DND-41 (cell line): ENCODE data around the gene ELAVL2.

Experiments
- ATAC-seq: fragments of 200-7000 bp; cut with Tn5 transposase; 3 replicates; pipeline ENCODE4 v1.9.1; 2021; ENCODE audit warnings: low read depth; ENCODE audit not compliant: insufficient read depth
- DNase-seq: peaks from one replicate; pipeline ENCODE4 v3.0.0-alpha.2; 2020
- H2AFZ ChIP-seq: 2 replicates; pipeline ENCODE4 v1.6.0; 2012; ENCODE audit warnings: low read depth, low read length
- H3K27ac ChIP-seq: 2 replicates; pipeline ENCODE4 v1.5.1; 2012; ENCODE audit warnings: low read length, inconsistent platforms
- H3K27me3 ChIP-seq: fragments of 200-600 bp; sonication (generic); 2 replicates; pipeline ENCODE4 v1.6.0; 2012; ENCODE audit warnings: low read length, mild to moderate bottlenecking, inconsistent platforms; ENCODE audit not compliant: insufficient read depth, poor library complexity
- H3K36me3 ChIP-seq: 2 replicates; pipeline ENCODE4 v1.5.1; 2012; ENCODE audit warnings: low read length, inconsistent platforms; ENCODE audit not compliant: insufficient read depth
- H3K4me1 ChIP-seq: 2 replicates; pipeline ENCODE4 v1.5.1; 2012; ENCODE audit warnings: mild to moderate bottlenecking, low read length; ENCODE audit not compliant: insufficient read depth
- H3K4me2 ChIP-seq: 2 replicates; pipeline ENCODE4 v1.6.0; 2012; ENCODE audit warnings: mild to moderate bottlenecking, moderate library complexity, low read length, inconsistent platforms; ENCODE audit not compliant: insufficient read depth
- H3K4me3 ChIP-seq, 2 experiments: fragments of 200-600 bp in 1 of 2; shearing (Covaris generic) in 1 of 2; 2 replicates each; pipeline ENCODE4 v1.5.1; 2012 to 2016; ENCODE audit warnings: inconsistent platforms in 2 of 2, low read length in 2 of 2, mild to moderate bottlenecking in 2 of 2, low read depth in 1 of 2, moderate library complexity in 1 of 2
- H3K79me2 ChIP-seq: 2 replicates; pipeline ENCODE4 v1.6.0; 2012; ENCODE audit warnings: low read length, inconsistent platforms; ENCODE audit not compliant: insufficient read depth
- H3K9ac ChIP-seq: 2 replicates; pipeline ENCODE4 v1.6.0; 2012; ENCODE audit warnings: low read depth, mild to moderate bottlenecking, inconsistent platforms, low read length, moderate library complexity
- H3K9me3 ChIP-seq: 2 replicates; pipeline ENCODE4 v1.5.1; 2012; ENCODE audit warnings: low read length, moderate library complexity, mild to moderate bottlenecking, inconsistent platforms; ENCODE audit not compliant: insufficient read depth, severe bottlenecking
- H4K20me1 ChIP-seq: 2 replicates; pipeline ENCODE4 v1.6.0; 2012; ENCODE audit warnings: low read length; ENCODE audit not compliant: insufficient read depth
- CTCF ChIP-seq: IDR thresholded peaks from 2 replicates; pipeline ENCODE4 v1.5.1; 2012; ENCODE audit warnings: borderline replicate concordance, low read length, moderate library complexity, mild to moderate bottlenecking; ENCODE audit not compliant: poor library complexity, severe bottlenecking; ENCODE audit errors: extremely low read depth
- EZH2 ChIP-seq: IDR thresholded peaks from 3 replicates; pipeline ENCODE4 v1.6.1; 2012; ENCODE audit warnings: borderline replicate concordance, low read depth, mild to moderate bottlenecking, moderate library complexity, low read length, inconsistent platforms; ENCODE audit not compliant: severe bottlenecking

Gene ELAVL2

DNA sequence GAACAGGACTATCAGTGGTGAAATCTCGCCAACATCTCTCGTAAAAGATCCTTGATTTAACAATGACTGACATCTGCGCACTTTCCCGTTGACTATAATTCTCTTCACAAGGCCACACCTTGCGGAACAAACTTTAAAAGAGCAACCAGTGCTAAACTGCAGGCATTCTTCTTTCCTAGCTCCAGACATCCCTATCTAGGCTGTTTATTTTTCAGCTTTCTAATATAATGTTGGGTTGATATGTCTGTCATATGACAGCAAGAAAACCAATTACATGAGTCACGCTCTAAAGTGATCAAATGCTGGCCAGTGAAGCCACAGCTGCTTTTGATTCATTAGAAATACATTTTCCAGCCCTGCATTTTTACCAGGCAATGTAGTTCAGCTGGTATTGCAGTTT lies 162.5 kb downstream of the ELAVL2 start:
- no peak for ATAC-seq
- Histone ChIP-seq H3K36me3 (no peaks in the 10 kb centered on the region), H3K27ac (no peak overlapping the region)

GRCh38 chr9:23663125-23663524 lies 162.9 kb downstream of the ELAVL2 start:
- no peak for ATAC-seq
- Histone ChIP-seq H3K79me2 (no peaks in the 10 kb centered on the region), H3K27me3 (no peaks in the 10 kb centered on the region), H2AFZ (no peak overlapping the region), H3K27ac (no peak overlapping the region), H3K4me2 (no peak overlapping the region), H3K4me3 (no peak overlapping the region), H4K20me1 (no peaks in the 10 kb centered on the region), H3K36me3 (no peaks in the 10 kb centered on the region), H3K9me3 (no peaks in the 10 kb centered on the region), H3K9ac (no peak overlapping the region), H3K4me1 (no peaks in the 10 kb centered on the region)
- DNase-seq, result no peak
- no peak for TF ChIP-seq EZH2
- TF ChIP-seq CTCF, result no peak

More for the DNA sequence above, 162.5 kb downstream of the ELAVL2 start:
- Histone ChIP-seq H3K4me2 (no peak overlapping the region), H3K9me3 (no peaks in the 10 kb centered on the region), H3K9ac (no peak overlapping the region), H3K4me3 (no peak overlapping the region), H3K4me1 (no peaks in the 10 kb centered on the region), H4K20me1 (no peaks in the 10 kb centered on the region), H2AFZ (no peak overlapping the region), H3K79me2 (no peaks in the 10 kb centered on the region), H3K27me3 (no peaks in the 10 kb centered on the region)
- TF ChIP-seq EZH2 (no peak), CTCF (no peak)
- DNase-seq, result no peak

DNA sequence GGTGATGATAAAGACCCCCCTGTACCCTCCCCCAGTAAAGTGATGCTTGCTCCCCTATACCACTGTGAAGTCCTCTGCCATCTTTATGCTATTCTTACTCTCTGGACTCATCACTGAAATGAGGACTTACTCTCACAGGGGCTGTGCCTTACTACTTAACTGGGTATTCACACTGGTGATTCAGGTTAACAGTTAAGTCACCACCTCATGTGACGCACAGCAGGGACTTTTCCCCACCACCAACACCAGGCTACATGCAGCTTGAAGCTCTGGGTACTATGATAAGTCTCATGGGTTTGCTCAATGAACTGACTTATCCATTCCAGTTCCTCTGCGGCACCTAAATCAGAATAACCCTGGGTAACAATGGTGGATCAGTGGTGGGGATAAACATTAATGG lies 163.7 kb downstream of the ELAVL2 start:
- TF ChIP-seq CTCF (no peak), EZH2 (no peak)
- no peaks in the 10 kb centered on the region for H3K4me1 ChIP-seq
- no peaks in the 10 kb centered on the region for H4K20me1 ChIP-seq
- H3K4me3 ChIP-seq, result no peak overlapping the region
- no peaks in the 10 kb centered on the region for H3K9me3 ChIP-seq
- H3K27ac ChIP-seq, result no peak overlapping the region
- DNase-seq (no peak), ATAC-seq (no peak)
- H3K27me3 ChIP-seq, result no peaks in the 10 kb centered on the region
- no peak overlapping the region for H2AFZ ChIP-seq
- H3K9ac ChIP-seq, result no peak overlapping the region
- H3K36me3 ChIP-seq, result no peaks in the 10 kb centered on the region
- H3K79me2 ChIP-seq, result no peaks in the 10 kb centered on the region
- no peak overlapping the region for H3K4me2 ChIP-seq

GRCh38 chr9:23659346-23660006 lies 166.6 kb downstream of the ELAVL2 start:
- DNase-seq, result no peak
- no peak for TF ChIP-seq CTCF
- no peak for TF ChIP-seq EZH2
- no peak overlapping the region for H2AFZ ChIP-seq
- no peak overlapping the region for H3K27ac ChIP-seq
- H3K27me3 ChIP-seq, result no peaks in the 10 kb centered on the region
- H3K4me3 ChIP-seq, result no peak overlapping the region
- H3K9ac ChIP-seq, result no peak overlapping the region
- no peak for ATAC-seq
- no peaks in the 10 kb centered on the region for H3K4me1 ChIP-seq
- no peaks in the 10 kb centered on the region for H3K9me3 ChIP-seq
- no peaks in the 10 kb centered on the region for H4K20me1 ChIP-seq
- H3K79me2 ChIP-seq, result no peaks in the 10 kb centered on the region
- no peak overlapping the region for H3K4me2 ChIP-seq
- H3K36me3 ChIP-seq, result no peaks in the 10 kb centered on the region
